Sigmoid colon (tissue), 7 donors: ENCODE results near the gene LAMTOR3. TPM values are rescaled to one million over a fixed set of nuclear protein-coding genes. Genes with fewer than 3 reads are reported as not detected.
A peak's percentile ranks its signal among the peaks of the same experiment; 100 is the strongest.

ENCODE experiments used
- DNase-seq: peaks from one replicate; pipeline ENCODE4 v3.0.0-alpha.2; 2019
- H3K27ac ChIP-seq, 4 donors: fragments of 200-600 bp; sonication (generic); one replicate each; pipeline ENCODE4 v1.5.1; 2016 to 2019; ENCODE audit warnings: mild to moderate bottlenecking in 1 of 4
- H3K27me3 ChIP-seq, 3 donors: fragments of 200-600 bp; sonication (generic); one replicate each; pipeline ENCODE4 v1.5.1; 2019; ENCODE audit warnings: mild to moderate bottlenecking in 1 of 3
- H3K36me3 ChIP-seq, 4 donors: fragments of 200-600 bp; sonication (generic); one replicate each; pipeline ENCODE4 v1.5.1; 2016 to 2019
- H3K4me1 ChIP-seq, 4 donors: fragments of 200-600 bp; sonication (generic); one replicate each; pipeline ENCODE4 v1.5.1; 2017 to 2019
- H3K4me3 ChIP-seq, 4 donors: fragments of 200-600 bp; sonication (generic); one replicate each; pipeline ENCODE4 v1.5.1; 2017 to 2019; ENCODE audit warnings: mild to moderate bottlenecking in 2 of 4, moderate library complexity in 1 of 4
- H3K9me3 ChIP-seq, 4 donors: fragments of 200-600 bp in 3 of 4; sonication (generic) in 3 of 4; one replicate each; pipeline versions ENCODE4 v1.5.1 to v1.6.1; 2013 to 2019
- EP300 ChIP-seq, 4 donors: sonication (generic); formaldehyde crosslinking; IDR thresholded peaks; one replicate each; pipeline ENCODE4 v1.6.1; 2017; ENCODE audit warnings: antibody characterized with exemption in 4 of 4
- POLR2A ChIP-seq, 2 donors: fragments of 450-650 bp; IDR thresholded peaks; one replicate each; pipeline ENCODE4 v1.6.1; 2016; ENCODE audit warnings: antibody characterized with exemption in 2 of 2, mild to moderate bottlenecking in 2 of 2, moderate library complexity in 2 of 2
- POLR2AphosphoS5 ChIP-seq, 4 donors: sonication (generic); formaldehyde crosslinking; IDR thresholded peaks; one replicate each; pipeline ENCODE4 v1.6.1; 2017; ENCODE audit warnings: antibody characterized with exemption in 4 of 4
- WGBS, 2 donors: extraction: QIAGEN DNeasy Blood & Tissue Kit; methylation state at CpG; one replicate each; pipeline ENCODE4 v1.1.7; 2013; 5-methylcytosine and 5-hydroxymethylcytosine counted together
- intact Hi-C: fragments of 100-400 bp; cut with DNase I; formaldehyde crosslinking; loops from one replicate; pipeline ENCODE4 v1.15.1; 2023
- polyA plus RNA-seq, 3 donors: library from polyadenylated mRNA; stranded (reverse); fragments of 200-250 nt; gene quantifications; one replicate each; pipeline ENCODE4 v1.2.3, GENCODE V29; 2013
- total RNA-seq, 4 donors: library from RNA; depleted of rRNA; stranded (reverse); fragments of >200 nt; gene quantifications; one replicate each; pipeline ENCODE4 v1.1.0, GENCODE V29; 2016
- TF ChIP-seq, protein P1 (sequence below), 4 experiments: fragments of 450-650 bp in 3 of 4; fragments of 200-600 bp in 1 of 4; IDR thresholded peaks; one replicate each; pipeline ENCODE4 v1.5.1; 2016 to 2019; ENCODE audit warnings: antibody characterized with exemption in 4 of 4, mild to moderate bottlenecking in 3 of 4, moderate library complexity in 2 of 4
- donor health status: healthy with polysubstance abuse.
- donor health status: Bipolar disorder and iron deficiency.
- donor health status: healthy.

Gene LAMTOR3
- total and polyA plus RNA-seq, 7 donors, result 36.6 to 201 (median 74.6) TPM

DNA sequence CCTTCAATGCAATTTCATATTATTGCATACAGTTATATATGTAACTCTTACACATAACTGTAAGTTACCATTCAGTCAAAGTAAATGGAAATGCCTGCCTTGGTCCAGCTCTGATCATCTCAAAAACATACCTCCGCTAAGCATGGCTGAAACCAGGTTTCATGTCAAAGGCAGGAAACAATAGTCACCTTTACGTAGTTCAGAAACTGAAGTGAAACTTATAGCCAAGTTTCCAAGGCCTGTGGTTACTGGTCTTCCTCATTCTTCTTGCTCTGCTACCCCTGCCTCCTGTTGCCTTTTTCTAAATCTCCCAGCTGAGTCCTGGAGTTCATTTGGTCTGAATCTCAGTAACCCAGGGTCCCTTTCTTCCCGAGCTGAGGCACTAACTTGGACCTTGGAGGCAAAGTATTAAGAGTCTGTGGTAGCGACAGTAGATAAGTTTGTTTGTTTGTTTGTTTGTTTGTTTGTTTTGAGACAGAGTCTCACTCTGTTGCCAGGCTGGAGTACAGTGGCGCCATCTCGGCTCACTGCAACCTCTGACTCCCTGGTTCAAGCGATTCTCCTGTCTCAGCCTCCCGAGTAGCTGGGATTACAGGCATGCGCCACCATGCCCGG is 46.8 kb downstream of the LAMTOR3 start:
- no peak for DNase-seq
- Histone ChIP-seq H3K27me3 (no peaks in the 10 kb centered on the region), H3K36me3 (no peaks in the 10 kb centered on the region), H3K9me3 (no peaks in the 10 kb centered on the region), H3K27ac (no peak overlapping the region), H3K4me3 (no peak overlapping the region), H3K4me1 (peaks cover 0 to 10% (median 7%) of the 10 kb centered on the region in 4 donors)
- TF ChIP-seq, protein P1, sequence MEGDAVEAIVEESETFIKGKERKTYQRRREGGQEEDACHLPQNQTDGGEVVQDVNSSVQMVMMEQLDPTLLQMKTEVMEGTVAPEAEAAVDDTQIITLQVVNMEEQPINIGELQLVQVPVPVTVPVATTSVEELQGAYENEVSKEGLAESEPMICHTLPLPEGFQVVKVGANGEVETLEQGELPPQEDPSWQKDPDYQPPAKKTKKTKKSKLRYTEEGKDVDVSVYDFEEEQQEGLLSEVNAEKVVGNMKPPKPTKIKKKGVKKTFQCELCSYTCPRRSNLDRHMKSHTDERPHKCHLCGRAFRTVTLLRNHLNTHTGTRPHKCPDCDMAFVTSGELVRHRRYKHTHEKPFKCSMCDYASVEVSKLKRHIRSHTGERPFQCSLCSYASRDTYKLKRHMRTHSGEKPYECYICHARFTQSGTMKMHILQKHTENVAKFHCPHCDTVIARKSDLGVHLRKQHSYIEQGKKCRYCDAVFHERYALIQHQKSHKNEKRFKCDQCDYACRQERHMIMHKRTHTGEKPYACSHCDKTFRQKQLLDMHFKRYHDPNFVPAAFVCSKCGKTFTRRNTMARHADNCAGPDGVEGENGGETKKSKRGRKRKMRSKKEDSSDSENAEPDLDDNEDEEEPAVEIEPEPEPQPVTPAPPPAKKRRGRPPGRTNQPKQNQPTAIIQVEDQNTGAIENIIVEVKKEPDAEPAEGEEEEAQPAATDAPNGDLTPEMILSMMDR (IDR thresholded peaks at IDR 0.05), result no peak
- TF ChIP-seq POLR2A (IDR thresholded peaks at IDR 0.05) (no peak), POLR2AphosphoS5 (IDR thresholded peaks at IDR 0.05) (no peak), EP300 (IDR thresholded peaks at IDR 0.05) (no peak)
- 81 to 91% methylated on average over 10 of the region's 10 CpGs for WGBS, 2 donors
- intact Hi-C loops, result no loop called here

DNA sequence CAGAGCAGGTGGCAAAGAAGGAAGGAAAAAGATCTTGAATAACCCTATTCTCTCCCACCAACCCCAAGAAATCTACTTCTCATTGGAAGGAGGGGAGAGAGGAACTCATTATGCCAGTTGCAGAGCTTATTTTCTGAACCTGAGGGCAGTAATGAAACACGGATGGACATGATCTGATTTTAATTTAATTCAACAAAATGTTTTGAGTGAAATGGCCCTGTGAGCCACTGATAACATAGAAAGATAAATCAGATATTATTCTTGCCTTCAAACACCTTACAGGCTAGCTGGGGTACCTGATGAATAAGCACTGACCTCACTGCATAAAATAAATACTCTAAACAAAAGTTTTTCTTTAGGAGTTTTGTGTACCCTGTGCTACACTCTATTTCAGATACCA is 47.3 kb downstream of the LAMTOR3 start:
- H3K4me3 ChIP-seq, result no peak overlapping the region
- TF ChIP-seq, protein P1 (IDR thresholded peaks at IDR 0.05), result no peak
- TF ChIP-seq EP300 (IDR thresholded peaks at IDR 0.05) (no peak), POLR2AphosphoS5 (IDR thresholded peaks at IDR 0.05) (no peak), POLR2A (IDR thresholded peaks at IDR 0.05) (no peak)
- no peak overlapping the region for H3K27ac ChIP-seq
- no peaks in the 10 kb centered on the region for H3K9me3 ChIP-seq
- DNase-seq, result no peak
- no peaks in the 10 kb centered on the region for H3K36me3 ChIP-seq
- H3K27me3 ChIP-seq, result no peaks in the 10 kb centered on the region
- 51 to 57% methylated on average over 1 of the region's 1 CpG for WGBS, 2 donors
- H3K4me1 ChIP-seq, result peaks cover 0 to 10% (median 7%) of the 10 kb centered on the region in 4 donors
- intact Hi-C loops, result no loop called here

DNA sequence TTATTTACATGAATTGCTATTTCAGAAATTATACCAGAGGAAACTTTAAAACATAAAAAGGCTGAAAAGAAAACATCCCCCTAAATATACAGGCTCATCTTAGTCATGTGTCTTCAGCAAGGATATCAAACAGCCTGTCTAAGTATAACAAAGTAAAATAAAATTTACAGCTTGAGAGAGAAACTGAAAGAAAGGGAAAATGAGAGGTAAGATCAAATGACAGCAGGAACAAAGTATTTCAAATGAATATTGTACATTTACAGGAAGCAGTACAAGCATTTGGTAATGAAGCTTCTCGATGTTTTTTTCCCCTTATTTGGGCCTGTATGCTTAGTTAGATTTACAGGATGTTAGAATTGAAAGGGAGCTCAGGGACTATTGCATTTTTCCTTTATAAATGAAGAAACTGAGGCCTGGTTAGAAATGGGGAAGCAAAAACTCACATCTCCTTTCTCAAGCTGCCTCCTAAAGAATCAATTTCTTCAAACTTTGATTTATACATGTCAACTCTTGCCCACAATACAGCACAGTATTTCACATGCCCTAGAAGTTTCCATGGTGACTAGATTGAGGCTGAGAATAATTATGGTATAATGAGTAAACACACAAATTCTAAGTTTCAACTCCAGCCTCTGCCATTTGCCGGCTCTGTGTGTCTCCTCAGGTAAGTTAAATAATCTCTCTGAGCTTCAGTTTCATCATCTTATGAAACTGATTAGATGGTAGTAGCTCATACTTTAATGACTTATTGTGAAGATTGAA is 48.3 kb downstream of the LAMTOR3 start:
- 54 to 55% methylated on average over 2 of the region's 2 CpGs for WGBS, 2 donors
- H3K27ac ChIP-seq, result peak overlapping the region in 2 of 4 donors; percentile 38 to 45
- DNase-seq, result no peak
- H3K36me3 ChIP-seq, result no peaks in the 10 kb centered on the region
- H3K9me3 ChIP-seq, result no peaks in the 10 kb centered on the region
- H3K27me3 ChIP-seq, result no peaks in the 10 kb centered on the region
- intact Hi-C loops, result no loop called here
- TF ChIP-seq EP300 (IDR thresholded peaks at IDR 0.05) (no peak), POLR2AphosphoS5 (IDR thresholded peaks at IDR 0.05) (no peak), POLR2A (IDR thresholded peaks at IDR 0.05) (no peak)
- TF ChIP-seq, protein P1 (IDR thresholded peaks at IDR 0.05), result no peak
- no peak overlapping the region for H3K4me3 ChIP-seq
- peaks cover 0 to 10% (median 7%) of the 10 kb centered on the region in 4 donors for H3K4me1 ChIP-seq

DNA sequence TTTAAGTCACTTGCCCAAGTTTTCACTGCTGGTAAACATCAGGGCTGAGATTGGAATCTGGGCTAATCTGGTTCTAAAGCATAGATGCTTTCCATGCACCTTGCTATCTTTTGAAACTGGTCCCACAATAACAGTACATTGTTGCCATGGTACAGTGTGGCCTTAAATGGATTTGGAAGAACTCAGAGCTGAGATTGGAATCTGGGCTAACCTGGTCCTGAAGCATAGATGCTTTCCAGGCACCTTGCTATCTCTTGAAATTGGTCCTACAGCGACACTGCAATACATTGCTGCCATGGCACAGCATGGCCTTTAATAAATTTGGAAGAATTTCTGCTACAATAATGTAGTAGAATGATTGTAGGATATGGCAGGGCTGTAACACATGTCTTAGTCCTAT is 49.0 kb downstream of the LAMTOR3 start:
- H3K4me3 ChIP-seq, result no peak overlapping the region
- H3K27ac ChIP-seq, result peak overlapping the region in 2 of 4 donors; percentile 26 to 38
- no peaks in the 10 kb centered on the region for H3K9me3 ChIP-seq
- 96 to 99% methylated on average over 1 of the region's 1 CpG for whole genome bisulfite sequencing, 2 donors
- no peak for DNase-seq
- H3K27me3 ChIP-seq, result no peaks in the 10 kb centered on the region
- TF ChIP-seq POLR2A (IDR thresholded peaks at IDR 0.05) (no peak), EP300 (IDR thresholded peaks at IDR 0.05) (no peak), POLR2AphosphoS5 (IDR thresholded peaks at IDR 0.05) (no peak)
- TF ChIP-seq, protein P1 (IDR thresholded peaks at IDR 0.05), result no peak
- H3K36me3 ChIP-seq, result no peaks in the 10 kb centered on the region
- H3K4me1 ChIP-seq, result peaks cover 0 to 10% (median 7%) of the 10 kb centered on the region in 4 donors
- intact Hi-C loops, result no loop called here
